Colonic mucosa (tissue), 4 donors: ENCODE measurements around the gene TBC1D22A. TPM values are rescaled to one million over a fixed set of nuclear protein-coding genes. Genes with fewer than 3 reads are reported as not detected.

Experiments
- DNase-seq: peaks from one replicate; pipeline ENCODE4 v3.0.0-alpha.2; 2020
- H3K27ac ChIP-seq: fragments of 200-600 bp; one replicate; pipeline ENCODE4 v1.8.0; 2021
- H3K27me3 ChIP-seq: fragments of 200-600 bp; one replicate; pipeline ENCODE4 v1.8.0; 2021
- H3K36me3 ChIP-seq: fragments of 200-600 bp; one replicate; pipeline ENCODE4 v1.8.0; 2021
- H3K4me1 ChIP-seq: fragments of 200-600 bp; one replicate; pipeline ENCODE4 v1.8.0; 2021; ENCODE audit warnings: mild to moderate bottlenecking
- H3K4me3 ChIP-seq: fragments of 200-600 bp; one replicate; pipeline ENCODE4 v1.8.0; 2021
- H3K9ac ChIP-seq, 2 donors: one replicate each; pipeline ENCODE4 v1.7.0; 2013; ENCODE audit warnings: control low read depth in 2 of 2, low read depth in 2 of 2, low read length in 2 of 2
- H3K9me3 ChIP-seq: fragments of 200-600 bp; one replicate; pipeline ENCODE4 v1.8.0; 2021
- intact Hi-C: fragments of 100-400 bp; cut with DNase I; formaldehyde crosslinking; loops from one replicate; pipeline ENCODE4 v1.14.1; 2022
- total RNA-seq, 2 donors: library from RNA; stranded (reverse); fragmentation: NEBNext Ultra II Directional in 1 of 2; extraction: Animal tissue kit (Norgen Biotek cat#: 25700) in 1 of 2; gene quantifications; one replicate each; pipeline ENCODE4 v1.2.1, GENCODE V29; 2021
- TF ChIP-seq, protein P1 (sequence below): fragments of 200-600 bp; IDR thresholded peaks from one replicate; pipeline ENCODE4 v1.8.0; 2022; ENCODE audit warnings: antibody characterized with exemption, mild to moderate bottlenecking
- donor health status: healthy.
- donor health status: DM: no; HTN: no; CAD: no.
- donor health status: DM: no; HTN: no; CAD: no.

Gene TBC1D22A
- total RNA-seq, 2 donors from 2014 or later: 34.2 to 36.4 TPM

DNA sequence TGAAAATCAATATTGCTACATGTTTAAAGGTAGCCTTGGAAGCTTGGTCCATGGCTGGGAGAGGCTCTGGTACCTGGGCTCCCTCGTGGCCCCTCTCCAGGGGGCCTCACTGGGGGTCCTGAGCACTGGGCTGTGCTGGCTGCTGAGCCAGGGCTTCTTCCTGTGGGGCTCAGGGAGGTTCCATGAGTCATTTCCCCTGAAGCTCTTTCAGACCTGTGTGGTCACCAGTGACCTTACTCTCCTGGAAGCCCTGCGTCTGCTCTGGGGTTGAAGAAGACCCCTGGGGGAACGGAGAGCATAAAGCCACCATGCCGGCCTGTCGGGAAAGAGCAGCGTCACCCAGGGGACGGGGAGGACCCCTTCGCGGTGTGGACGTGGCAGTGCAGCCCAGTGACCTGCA, 389.0 kb downstream of the TBC1D22A start:
- Histone ChIP-seq H3K4me1 (no peaks in the 10 kb centered on the region), H3K9ac (no peak overlapping the region), H3K36me3 (no peaks in the 10 kb centered on the region), H3K27me3 (no peaks in the 10 kb centered on the region), H3K9me3 (no peaks in the 10 kb centered on the region), H3K4me3 (no peak overlapping the region), H3K27ac (no peak overlapping the region)
- DNase-seq: no peak
- intact Hi-C loops: no loop called here
- TF ChIP-seq, protein P1, sequence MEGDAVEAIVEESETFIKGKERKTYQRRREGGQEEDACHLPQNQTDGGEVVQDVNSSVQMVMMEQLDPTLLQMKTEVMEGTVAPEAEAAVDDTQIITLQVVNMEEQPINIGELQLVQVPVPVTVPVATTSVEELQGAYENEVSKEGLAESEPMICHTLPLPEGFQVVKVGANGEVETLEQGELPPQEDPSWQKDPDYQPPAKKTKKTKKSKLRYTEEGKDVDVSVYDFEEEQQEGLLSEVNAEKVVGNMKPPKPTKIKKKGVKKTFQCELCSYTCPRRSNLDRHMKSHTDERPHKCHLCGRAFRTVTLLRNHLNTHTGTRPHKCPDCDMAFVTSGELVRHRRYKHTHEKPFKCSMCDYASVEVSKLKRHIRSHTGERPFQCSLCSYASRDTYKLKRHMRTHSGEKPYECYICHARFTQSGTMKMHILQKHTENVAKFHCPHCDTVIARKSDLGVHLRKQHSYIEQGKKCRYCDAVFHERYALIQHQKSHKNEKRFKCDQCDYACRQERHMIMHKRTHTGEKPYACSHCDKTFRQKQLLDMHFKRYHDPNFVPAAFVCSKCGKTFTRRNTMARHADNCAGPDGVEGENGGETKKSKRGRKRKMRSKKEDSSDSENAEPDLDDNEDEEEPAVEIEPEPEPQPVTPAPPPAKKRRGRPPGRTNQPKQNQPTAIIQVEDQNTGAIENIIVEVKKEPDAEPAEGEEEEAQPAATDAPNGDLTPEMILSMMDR: no peak

DNA sequence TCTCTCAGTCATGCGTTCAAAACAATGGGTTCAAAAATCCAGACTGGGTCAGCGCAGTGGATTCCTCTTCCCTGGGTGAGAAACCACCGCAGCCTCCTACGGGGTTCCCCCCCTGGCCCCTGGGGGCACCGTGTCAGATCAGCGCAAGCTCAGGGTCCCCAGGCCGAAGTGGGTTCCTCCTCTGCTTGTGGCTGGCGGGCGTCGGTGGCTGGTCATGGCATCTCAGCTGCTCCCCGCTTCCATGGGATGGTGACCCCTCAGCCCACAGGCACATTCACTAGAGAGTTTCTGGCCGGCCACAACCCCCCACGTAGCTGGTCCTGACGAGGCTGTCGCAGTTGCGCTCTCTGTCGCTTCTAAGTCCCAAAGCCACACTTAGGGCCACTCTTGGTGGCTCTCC, 389.8 kb downstream of the TBC1D22A start:
- H3K27me3 ChIP-seq: no peaks in the 10 kb centered on the region
- intact Hi-C loops: no loop called here
- no peak for DNase-seq
- H3K9ac ChIP-seq: no peak overlapping the region
- no peak overlapping the region for H3K27ac ChIP-seq
- H3K4me1 ChIP-seq: no peaks in the 10 kb centered on the region
- H3K36me3 ChIP-seq: no peaks in the 10 kb centered on the region
- no peaks in the 10 kb centered on the region for H3K9me3 ChIP-seq
- TF ChIP-seq, protein P1: no peak
- no peak overlapping the region for H3K4me3 ChIP-seq

DNA sequence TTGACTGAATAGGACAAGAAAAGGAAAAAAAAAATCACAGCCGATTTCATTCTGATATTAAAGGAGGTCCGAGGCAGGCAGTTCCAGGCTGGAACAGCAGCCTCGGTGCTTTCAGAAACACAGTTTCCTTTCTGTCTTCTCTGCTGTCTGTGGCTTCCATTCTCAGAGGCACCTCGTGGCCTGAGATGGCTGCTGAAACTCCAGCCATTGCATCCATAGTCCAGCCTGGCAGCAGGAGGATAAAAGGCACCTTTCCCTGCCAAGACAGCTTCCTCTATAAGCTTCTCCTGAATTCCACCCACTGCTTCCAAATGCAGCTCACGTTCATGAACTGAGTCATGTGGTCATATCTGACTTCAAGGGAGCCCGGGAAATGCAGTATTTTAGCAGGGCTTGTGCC, 390.5 kb downstream of the TBC1D22A start:
- no peak for DNase-seq
- Histone ChIP-seq H3K4me1 (no peaks in the 10 kb centered on the region), H3K27ac (no peak overlapping the region), H3K4me3 (no peak overlapping the region), H3K27me3 (no peaks in the 10 kb centered on the region), H3K9ac (no peak overlapping the region), H3K9me3 (no peaks in the 10 kb centered on the region), H3K36me3 (no peaks in the 10 kb centered on the region)
- intact Hi-C loops: no loop called here
- TF ChIP-seq, protein P1: no peak

DNA sequence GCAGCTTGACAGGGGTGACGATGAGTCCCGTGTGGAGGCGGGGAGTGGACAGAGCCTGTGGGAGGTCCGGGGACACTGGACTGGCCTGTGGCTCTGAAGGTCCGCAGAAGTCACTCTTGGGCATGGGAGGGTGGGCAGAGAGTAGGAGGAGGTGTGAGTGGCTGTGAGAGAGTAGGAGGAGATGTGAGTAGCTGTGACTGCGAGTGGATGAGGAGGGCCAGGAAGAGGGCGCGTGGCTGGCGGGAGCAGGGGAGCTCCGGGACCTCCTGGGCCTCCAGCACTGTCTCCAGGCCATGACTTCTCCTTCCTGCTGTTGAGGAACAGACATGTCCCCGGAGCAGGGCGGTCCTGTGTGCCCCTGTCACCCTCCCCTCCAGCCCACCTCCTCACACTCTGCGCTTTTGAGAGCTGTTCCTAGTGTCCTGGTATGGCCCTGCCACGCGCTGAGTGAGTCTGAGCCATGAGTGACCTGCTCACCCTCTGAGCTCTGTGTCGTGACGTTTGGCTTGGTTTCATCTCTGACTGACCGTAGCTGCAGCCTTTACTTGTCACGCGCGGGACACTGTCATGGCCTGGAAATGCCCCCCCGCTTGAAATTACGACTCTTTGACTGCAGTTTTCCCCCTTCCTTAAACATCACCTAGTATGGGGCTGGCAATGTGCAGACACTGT, 391.5 kb downstream of the TBC1D22A start:
- no peaks in the 10 kb centered on the region for H3K27me3 ChIP-seq
- no peak overlapping the region for H3K27ac ChIP-seq
- H3K9me3 ChIP-seq: no peaks in the 10 kb centered on the region
- TF ChIP-seq, protein P1: no peak
- H3K4me1 ChIP-seq: no peaks in the 10 kb centered on the region
- no peak for DNase-seq
- intact Hi-C loops: no loop called here
- H3K9ac ChIP-seq: no peak overlapping the region
- H3K36me3 ChIP-seq: no peaks in the 10 kb centered on the region
- no peak overlapping the region for H3K4me3 ChIP-seq

DNA sequence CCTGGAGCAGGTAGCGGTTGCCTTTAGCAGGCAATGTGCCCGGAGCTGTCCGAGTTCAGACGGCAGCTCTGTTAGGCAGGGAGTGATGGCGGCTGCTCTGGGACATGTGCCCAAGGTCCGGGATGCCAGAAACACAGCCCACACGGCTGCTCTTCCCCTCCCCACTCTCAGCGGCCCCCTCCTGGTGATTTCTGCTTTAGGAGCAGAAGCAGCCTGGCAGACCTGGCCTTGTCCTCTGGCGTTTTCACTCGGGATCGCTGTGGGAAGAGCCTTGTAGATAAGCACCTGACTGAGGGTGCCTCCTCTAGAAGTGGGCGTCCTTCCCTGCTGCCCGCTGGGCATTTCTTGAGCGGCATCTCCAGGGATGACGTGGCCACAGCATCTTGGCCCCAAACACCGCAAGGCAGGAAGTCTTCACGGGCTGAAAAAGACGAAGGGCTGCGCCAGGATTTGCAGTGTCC, 392.2 kb downstream of the TBC1D22A start:
- TF ChIP-seq, protein P1: no peak
- H3K27me3 ChIP-seq: no peaks in the 10 kb centered on the region
- H3K4me3 ChIP-seq: no peak overlapping the region
- no peak overlapping the region for H3K27ac ChIP-seq
- no peak for DNase-seq
- intact Hi-C loops: no loop called here
- no peak overlapping the region for H3K9ac ChIP-seq
- no peaks in the 10 kb centered on the region for H3K4me1 ChIP-seq
- H3K36me3 ChIP-seq: no peaks in the 10 kb centered on the region
- H3K9me3 ChIP-seq: no peaks in the 10 kb centered on the region
